ENCODE data around the gene PLPPR5. TPM values are rescaled to one million over a fixed set of nuclear protein-coding genes. Genes with fewer than 3 reads are reported as not detected.
"Not testable (repeated sequence)": the region's sequence is repeated elsewhere in the genome, so short reads cannot be mapped to it uniquely, and the experiment has no call there.

Gene PLPPR5, protein sequence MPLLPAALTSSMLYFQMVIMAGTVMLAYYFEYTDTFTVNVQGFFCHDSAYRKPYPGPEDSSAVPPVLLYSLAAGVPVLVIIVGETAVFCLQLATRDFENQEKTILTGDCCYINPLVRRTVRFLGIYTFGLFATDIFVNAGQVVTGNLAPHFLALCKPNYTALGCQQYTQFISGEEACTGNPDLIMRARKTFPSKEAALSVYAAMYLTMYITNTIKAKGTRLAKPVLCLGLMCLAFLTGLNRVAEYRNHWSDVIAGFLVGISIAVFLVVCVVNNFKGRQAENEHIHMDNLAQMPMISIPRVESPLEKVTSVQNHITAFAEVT
- not detected in 2 replicates for total RNA-seq

DNA sequence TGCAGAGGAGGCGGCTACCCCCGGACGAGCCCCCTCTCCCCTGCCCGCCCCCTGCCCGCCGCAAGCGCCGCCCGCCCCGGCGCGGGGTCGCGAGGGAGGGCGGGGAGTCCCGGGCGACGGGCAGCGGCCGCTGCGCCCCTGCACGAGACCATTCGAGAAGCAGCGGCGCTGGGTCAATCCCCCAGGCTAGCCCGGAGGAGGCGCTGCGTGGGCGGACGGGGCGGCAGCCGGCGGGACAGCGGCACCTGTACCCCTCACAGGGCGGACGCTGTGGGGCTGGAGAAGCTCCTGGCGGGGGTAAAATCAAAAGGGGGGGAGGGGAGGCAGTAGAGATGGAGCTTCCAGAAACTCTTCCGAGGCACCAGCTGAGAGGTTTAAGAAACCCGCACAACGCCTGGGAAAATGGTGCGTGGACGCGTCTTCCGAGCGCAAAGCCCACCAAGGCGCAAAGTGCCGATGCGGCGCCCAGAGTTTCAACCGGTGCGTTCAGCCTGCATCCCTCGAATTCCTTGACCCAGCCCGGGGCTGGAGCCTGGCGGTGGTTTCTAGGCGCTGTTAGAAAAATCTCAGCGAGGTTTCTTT is at the start of gene PLPPR5:
Gene PLPPR5 (minus strand): TSS at position 1 of the 582 bp plus-strand sequence. CDS start 190 bp downstream, outside the sequence.
- TF ChIP-seq, protein P1, sequence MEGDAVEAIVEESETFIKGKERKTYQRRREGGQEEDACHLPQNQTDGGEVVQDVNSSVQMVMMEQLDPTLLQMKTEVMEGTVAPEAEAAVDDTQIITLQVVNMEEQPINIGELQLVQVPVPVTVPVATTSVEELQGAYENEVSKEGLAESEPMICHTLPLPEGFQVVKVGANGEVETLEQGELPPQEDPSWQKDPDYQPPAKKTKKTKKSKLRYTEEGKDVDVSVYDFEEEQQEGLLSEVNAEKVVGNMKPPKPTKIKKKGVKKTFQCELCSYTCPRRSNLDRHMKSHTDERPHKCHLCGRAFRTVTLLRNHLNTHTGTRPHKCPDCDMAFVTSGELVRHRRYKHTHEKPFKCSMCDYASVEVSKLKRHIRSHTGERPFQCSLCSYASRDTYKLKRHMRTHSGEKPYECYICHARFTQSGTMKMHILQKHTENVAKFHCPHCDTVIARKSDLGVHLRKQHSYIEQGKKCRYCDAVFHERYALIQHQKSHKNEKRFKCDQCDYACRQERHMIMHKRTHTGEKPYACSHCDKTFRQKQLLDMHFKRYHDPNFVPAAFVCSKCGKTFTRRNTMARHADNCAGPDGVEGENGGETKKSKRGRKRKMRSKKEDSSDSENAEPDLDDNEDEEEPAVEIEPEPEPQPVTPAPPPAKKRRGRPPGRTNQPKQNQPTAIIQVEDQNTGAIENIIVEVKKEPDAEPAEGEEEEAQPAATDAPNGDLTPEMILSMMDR (IDR thresholded peaks at IDR 0.05): no peak
- Mint-ChIP-seq H3K36me3 (ENCODE audit: low read depth) (no peaks in the 10 kb centered on the region), H3K9me3 (no peaks in the 10 kb centered on the region), H3K27ac (no peak within 1 kb of the TSS), H3K4me1 (peaks cover 2% of the 10 kb centered on the region), H3K4me3 (no peak within 1 kb of the TSS), H3K27me3 (peaks cover 25% of the 10 kb centered on the region)
- POLR2A ChIA-PET: no interaction called here
- ATAC-seq (ENCODE audit: low read depth) (no peak), DNase-seq (no peak)
- intact Hi-C loops (cut with micrococcal nuclease): loop anchor here (10.0 kb wide), 1 partner anchor 210 kb away; no protein-coding TSS in a partner anchor
- CTCF ChIA-PET: no interaction called here

DNA sequence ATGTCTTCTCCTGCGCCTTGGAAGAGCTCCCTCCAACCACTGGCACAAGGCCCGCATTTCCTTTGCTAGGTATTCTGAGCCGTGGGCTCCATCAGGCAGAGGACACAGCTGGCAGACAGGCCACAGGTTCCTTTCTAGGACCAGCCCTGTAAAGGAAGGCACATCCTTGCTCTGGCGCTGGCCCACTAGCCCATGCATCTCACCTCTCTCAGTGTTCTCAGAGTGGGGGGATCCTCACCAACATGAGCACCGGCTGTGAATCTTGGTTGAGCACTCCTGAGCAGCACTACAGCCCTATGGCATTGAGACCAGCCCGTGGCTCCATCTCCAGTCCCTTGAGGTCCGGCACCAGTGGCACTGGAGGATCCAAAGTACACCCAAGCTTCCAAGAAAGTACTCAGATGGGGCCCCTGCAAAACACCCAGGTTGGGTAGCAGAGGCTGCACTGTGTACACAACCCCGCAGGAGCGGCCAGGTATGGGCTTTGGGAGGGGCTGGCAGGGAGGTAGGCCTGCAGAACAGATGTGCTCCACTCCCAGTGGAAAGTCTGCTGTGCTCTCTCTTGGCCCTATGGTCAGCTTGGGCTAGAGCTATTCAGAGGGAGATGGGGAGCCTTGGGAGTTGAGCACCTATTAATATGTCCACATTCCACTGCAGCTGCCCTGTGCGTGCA is 47.1 kb upstream of the PLPPR5 start:
- ChIA-PET CTCF (no interaction called here), POLR2A (no interaction called here)
- DNase-seq (no peak), ATAC-seq (ENCODE audit: low read depth) (no peak)
- Mint-ChIP-seq H3K27ac (no peak overlapping the region), H3K4me1 (no peaks in the 10 kb centered on the region), H3K36me3 (ENCODE audit: low read depth) (no peaks in the 10 kb centered on the region), H3K4me3 (no peak overlapping the region), H3K27me3 (no peaks in the 10 kb centered on the region), H3K9me3 (peaks cover 4% of the 10 kb centered on the region)
- intact Hi-C loops (cut with micrococcal nuclease): no loop called here
- TF ChIP-seq, protein P1 (IDR thresholded peaks at IDR 0.05): no peak

DNA sequence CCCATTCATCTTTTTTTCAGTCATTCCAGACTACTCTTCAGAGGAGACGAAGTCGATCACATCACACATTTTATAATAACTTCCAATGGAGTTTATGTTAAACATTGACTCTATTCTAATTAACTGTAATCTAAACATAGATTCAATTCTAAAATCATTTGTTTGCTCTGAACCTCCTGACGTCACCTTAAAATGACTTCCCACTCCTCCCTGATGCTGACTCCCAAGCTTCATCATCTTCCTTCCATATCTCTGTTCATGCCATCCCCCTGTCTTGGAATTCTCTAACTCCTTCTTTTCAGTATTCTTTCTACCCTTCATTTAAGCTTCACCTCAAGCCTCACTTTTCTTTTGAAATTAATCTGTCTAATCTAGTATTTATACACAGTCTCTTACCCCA is 45.1 kb upstream of the PLPPR5 start:
- ChIA-PET POLR2A (no interaction called here), CTCF (no interaction called here)
- no peak for DNase-seq
- Mint-ChIP-seq H3K4me3 (no peak overlapping the region), H3K27me3 (no peaks in the 10 kb centered on the region), H3K4me1 (no peaks in the 10 kb centered on the region), H3K27ac (no peak overlapping the region), H3K36me3 (ENCODE audit: low read depth) (no peaks in the 10 kb centered on the region), H3K9me3 (peaks cover 8% of the 10 kb centered on the region)
- TF ChIP-seq, protein P1 (IDR thresholded peaks at IDR 0.05): no peak
- intact Hi-C loops (cut with micrococcal nuclease): no loop called here
- ATAC-seq (ENCODE audit: low read depth): no peak

DNA sequence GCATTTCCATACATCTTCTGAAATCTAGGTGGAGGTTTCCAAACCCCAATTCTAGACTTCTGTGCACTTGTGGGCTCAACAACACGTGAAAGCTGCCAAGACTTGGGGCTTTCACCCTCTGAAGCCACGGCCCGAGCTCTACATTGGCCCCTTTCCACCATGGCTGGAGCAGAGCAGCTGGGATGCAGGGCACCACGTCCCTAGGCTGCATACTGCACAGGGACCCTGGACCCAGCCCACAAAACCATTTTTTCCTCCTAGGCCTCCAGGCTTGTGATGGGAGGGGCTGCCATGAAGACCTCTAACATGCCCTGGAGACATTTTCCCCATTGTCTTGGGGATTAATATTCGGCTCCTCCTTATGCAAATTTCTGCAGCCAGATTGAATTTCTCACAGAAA is 32.1 kb upstream of the PLPPR5 start:
- ATAC-seq (ENCODE audit: low read depth); intact Hi-C loops (cut with micrococcal nuclease): not testable (repeated sequence)

DNA sequence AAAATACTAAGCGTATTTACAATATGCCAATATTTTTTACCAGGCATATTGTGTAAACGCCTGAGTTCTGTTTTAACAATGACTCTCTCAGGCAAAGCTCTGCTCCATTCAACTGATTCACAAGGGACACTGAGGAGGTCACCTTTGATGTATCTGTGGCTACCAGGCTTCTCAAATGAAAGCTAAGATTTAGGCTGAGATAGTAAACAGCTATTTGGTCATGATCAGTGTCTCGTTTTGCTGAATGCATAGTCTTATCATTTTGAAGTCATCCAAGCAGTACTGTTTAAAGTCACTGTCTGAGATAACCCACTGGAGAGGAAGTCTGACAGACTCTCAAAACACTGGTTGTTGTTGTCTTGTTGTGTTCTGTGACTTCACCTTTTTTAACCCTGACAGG is 13.7 kb upstream of the PLPPR5 start:
- Mint-ChIP-seq H3K4me1 (no peaks in the 10 kb centered on the region), H3K36me3 (ENCODE audit: low read depth) (no peaks in the 10 kb centered on the region), H3K27ac (no peak overlapping the region), H3K27me3 (no peaks in the 10 kb centered on the region), H3K9me3 (no peaks in the 10 kb centered on the region), H3K4me3 (no peak overlapping the region)
- ChIA-PET CTCF (no interaction called here), POLR2A (no interaction called here)
- TF ChIP-seq, protein P1 (IDR thresholded peaks at IDR 0.05): no peak
- ATAC-seq (ENCODE audit: low read depth) (no peak), DNase-seq (no peak)
- intact Hi-C loops (cut with micrococcal nuclease): no loop called here

More for the DNA sequence above, 32.1 kb upstream of the PLPPR5 start:
- CTCF ChIA-PET; H3K36me3 Mint-ChIP-seq (ENCODE audit: low read depth); DNase-seq; H3K27ac Mint-ChIP-seq; POLR2A ChIA-PET; H3K4me1 Mint-ChIP-seq; H3K4me3 Mint-ChIP-seq; H3K27me3 Mint-ChIP-seq: not testable (repeated sequence)
- peaks cover 15% of the 10 kb centered on the region for H3K9me3 Mint-ChIP-seq
